DND-41 (cell line): ENCODE measurements around the gene CRISP2.

Source experiments
- EZH2 ChIP-seq: IDR thresholded peaks from 3 replicates; pipeline ENCODE4 v1.6.1; 2012; ENCODE audit warnings: borderline replicate concordance, low read depth, mild to moderate bottlenecking, moderate library complexity, low read length, inconsistent platforms; ENCODE audit not compliant: severe bottlenecking
- TF ChIP-seq, protein P1 (sequence below): IDR thresholded peaks from 2 replicates; pipeline ENCODE4 v1.5.1; 2012; ENCODE audit warnings: borderline replicate concordance, low read length, moderate library complexity, mild to moderate bottlenecking; ENCODE audit not compliant: poor library complexity, severe bottlenecking; ENCODE audit errors: extremely low read depth

DNA sequence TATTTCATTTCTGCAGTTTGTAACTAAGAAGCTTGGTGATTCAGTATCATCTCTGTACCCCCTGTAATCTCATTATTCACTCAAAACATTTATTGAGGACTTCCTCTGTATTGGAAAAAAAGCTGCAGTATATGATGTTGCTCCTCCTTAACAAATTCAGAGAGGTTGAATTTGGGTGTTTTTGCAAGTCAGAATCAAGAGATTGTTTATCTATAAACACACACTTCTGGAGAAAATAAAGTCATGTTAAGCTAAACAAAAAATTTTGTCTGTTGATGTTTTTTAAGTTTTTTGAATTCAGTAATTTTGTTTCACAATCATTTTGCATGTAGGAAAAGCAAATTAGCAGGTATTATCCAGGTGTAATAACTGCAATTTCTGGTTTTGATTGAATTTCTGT, 65.3 kb downstream of the CRISP2 start:
- TF ChIP-seq EZH2, result no peak
- TF ChIP-seq, protein P1, sequence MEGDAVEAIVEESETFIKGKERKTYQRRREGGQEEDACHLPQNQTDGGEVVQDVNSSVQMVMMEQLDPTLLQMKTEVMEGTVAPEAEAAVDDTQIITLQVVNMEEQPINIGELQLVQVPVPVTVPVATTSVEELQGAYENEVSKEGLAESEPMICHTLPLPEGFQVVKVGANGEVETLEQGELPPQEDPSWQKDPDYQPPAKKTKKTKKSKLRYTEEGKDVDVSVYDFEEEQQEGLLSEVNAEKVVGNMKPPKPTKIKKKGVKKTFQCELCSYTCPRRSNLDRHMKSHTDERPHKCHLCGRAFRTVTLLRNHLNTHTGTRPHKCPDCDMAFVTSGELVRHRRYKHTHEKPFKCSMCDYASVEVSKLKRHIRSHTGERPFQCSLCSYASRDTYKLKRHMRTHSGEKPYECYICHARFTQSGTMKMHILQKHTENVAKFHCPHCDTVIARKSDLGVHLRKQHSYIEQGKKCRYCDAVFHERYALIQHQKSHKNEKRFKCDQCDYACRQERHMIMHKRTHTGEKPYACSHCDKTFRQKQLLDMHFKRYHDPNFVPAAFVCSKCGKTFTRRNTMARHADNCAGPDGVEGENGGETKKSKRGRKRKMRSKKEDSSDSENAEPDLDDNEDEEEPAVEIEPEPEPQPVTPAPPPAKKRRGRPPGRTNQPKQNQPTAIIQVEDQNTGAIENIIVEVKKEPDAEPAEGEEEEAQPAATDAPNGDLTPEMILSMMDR, result no peak
